GM12865 (cell line): ENCODE measurements around the gene GRB10.

Source experiments
- DNase-seq: peaks from one replicate; pipeline ENCODE4 v3.0.0; 2010; ENCODE audit warnings: low read depth
- H3K4me3 ChIP-seq: 2 replicates; pipeline ENCODE4 v1.5.1; 2011; ENCODE audit warnings: mild to moderate bottlenecking, low read depth, low read length, control low read depth
- CTCF ChIP-seq: IDR thresholded peaks from 2 replicates; pipeline ENCODE4 v1.5.1; 2011; ENCODE audit warnings: low read length, control low read depth, low read depth, inconsistent platforms; ENCODE audit not compliant: insufficient read depth; ENCODE audit errors: missing control alignments

Gene GRB10

DNA sequence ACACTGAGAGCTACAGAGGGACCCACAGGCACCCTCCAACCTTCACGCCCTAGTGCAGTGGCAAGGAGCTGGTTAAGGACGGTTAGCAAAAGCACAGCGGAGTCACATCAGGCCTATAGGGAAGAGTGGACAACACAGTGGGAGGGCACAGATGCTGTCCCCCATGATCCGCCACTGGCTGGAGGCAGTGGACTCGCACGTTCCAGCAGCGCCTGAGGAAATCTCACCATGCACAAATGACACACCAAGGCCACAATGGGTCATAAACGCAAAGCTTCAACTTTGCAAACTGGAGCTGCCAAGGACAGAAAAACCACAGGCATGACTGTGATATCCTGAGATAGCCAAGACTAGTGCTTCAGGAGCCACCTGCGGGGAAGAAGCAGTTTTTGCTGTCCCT is 58.8 kb downstream of the GRB10 start:
- no peak for DNase-seq
- no peak for TF ChIP-seq CTCF
- no peak overlapping the region for H3K4me3 ChIP-seq

DNA sequence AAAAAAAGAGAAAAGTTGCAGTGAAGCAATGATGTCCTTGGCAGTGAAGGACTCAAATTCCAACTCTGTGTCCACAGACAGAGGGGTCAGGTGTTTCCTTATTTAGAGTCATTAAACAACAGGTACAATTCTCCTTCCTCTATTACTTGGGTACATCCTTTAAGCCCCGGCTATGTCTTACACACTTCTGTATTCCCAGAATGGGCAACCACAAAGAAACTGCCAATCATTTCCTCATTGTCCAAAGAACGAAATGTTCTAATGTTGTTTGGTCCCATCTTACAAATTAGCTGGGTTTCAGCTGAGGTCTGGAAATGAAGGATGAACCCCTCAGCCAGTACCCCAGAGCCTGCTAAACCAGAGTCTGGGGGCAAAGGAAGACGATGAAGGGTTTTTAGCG is 59.5 kb downstream of the GRB10 start:
- TF ChIP-seq CTCF, result no peak

DNA sequence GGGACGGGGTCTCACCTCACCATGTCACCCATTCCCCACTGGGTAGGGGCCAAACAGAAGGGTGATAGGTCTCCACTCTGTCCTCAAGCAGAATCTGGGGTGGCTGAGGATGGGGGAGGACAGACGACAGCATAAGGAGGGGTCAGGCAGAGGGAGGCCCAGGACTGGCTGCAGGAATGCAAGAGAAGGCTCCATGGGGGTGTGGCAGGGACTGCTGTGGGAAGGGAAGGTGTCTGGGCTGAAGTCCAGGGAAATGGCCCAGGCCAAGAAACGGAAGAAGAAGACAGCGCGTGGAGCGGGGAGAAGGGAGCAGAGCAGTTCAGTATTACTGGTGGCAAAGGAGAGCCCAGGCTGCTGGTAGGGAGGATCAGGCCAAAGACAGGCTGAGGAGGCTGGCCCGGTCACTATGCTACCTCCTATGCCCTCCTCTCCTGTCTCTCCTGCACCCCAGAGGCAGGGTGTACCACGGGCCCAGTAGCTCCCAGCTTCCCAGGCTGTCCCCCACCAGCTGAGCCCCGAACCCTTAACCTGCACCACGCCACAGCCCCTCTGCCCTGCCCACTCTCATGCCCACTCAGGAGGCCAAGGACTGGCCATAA is 60.9 kb downstream of the GRB10 start:
- DNase-seq, result no peak
- no peak for TF ChIP-seq CTCF
- no peak overlapping the region for H3K4me3 ChIP-seq

More for the DNA sequence above, 59.5 kb downstream of the GRB10 start:
- no peak for DNase-seq
- no peak overlapping the region for H3K4me3 ChIP-seq

- no peak overlapping the region for H3K4me3 ChIP-seq
- no peak for DNase-seq
- TF ChIP-seq CTCF, result no peak
Measured at GRCh38 chr7:50721160-50721559, 61.5 kb downstream of the GRB10 start.

DNA sequence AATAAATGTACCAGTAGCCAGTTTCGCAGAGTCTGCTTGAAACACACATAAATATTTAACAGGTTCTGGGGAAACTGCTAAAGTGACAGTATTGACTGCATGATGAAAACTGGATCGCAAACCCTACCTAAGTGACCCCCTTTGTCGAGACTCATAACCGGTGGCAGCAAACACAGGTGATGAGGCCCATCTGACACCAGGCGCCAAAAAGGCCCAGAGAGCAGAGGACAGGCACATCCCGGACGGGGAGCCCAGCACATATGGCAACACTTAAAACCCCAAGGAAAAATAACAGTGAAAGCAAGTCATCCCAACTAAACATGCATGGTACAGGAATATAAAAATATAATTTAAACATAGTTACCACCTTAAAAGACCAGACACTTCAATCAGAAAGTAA is 62.4 kb downstream of the GRB10 start:
- no peak overlapping the region for H3K4me3 ChIP-seq
- TF ChIP-seq CTCF, result no peak

GRCh38 chr7:50718876-50719275 is 63.8 kb downstream of the GRB10 start:
- DNase-seq, result no peak
- no peak overlapping the region for H3K4me3 ChIP-seq
- TF ChIP-seq CTCF, result no peak

More for the DNA sequence above, 62.4 kb downstream of the GRB10 start:
- DNase-seq, result no peak

- no peak for DNase-seq
- no peak for TF ChIP-seq CTCF
- no peak overlapping the region for H3K4me3 ChIP-seq
Measured at GRCh38 chr7:50718311-50718710, 64.4 kb downstream of the GRB10 start.
